Body of pancreas (tissue), 4 donors: ENCODE measurements around the gene SUCO.

Source experiments
- POLR2A ChIP-seq, 3 donors: fragments of 450-650 bp; IDR thresholded peaks; one replicate each; pipeline ENCODE4 v1.6.1; 2016; ENCODE audit warnings: antibody characterized with exemption in 3 of 3, mild to moderate bottlenecking in 2 of 3
- TF ChIP-seq, protein P1 (sequence below), 7 experiments: fragments of 450-650 bp in 4 of 7; fragments of 200-600 bp in 3 of 7; sonication (generic) in 3 of 7; IDR thresholded peaks; one replicate each; pipeline ENCODE4 v1.5.1; 2016 to 2019; ENCODE audit warnings: antibody characterized with exemption in 7 of 7

DNA sequence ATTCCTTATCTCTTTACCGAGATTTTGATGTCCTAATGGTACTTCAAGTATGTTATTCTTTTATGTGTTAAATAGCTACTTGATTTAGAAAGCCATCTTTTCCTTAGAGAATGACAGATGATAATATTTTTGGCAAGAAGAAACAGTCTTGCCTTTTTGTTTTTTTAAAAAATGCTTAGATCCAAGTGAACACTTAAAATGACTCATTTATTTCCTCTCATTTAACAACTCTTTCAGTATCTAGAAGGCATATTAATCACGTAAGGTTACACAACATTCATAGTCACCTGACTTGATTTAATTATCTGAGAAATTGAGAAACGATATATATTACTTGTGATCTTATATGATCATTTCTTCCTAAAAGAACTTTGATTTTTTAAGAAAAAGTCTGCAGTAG is 52.4 kb downstream of the SUCO start:
- TF ChIP-seq, protein P1, sequence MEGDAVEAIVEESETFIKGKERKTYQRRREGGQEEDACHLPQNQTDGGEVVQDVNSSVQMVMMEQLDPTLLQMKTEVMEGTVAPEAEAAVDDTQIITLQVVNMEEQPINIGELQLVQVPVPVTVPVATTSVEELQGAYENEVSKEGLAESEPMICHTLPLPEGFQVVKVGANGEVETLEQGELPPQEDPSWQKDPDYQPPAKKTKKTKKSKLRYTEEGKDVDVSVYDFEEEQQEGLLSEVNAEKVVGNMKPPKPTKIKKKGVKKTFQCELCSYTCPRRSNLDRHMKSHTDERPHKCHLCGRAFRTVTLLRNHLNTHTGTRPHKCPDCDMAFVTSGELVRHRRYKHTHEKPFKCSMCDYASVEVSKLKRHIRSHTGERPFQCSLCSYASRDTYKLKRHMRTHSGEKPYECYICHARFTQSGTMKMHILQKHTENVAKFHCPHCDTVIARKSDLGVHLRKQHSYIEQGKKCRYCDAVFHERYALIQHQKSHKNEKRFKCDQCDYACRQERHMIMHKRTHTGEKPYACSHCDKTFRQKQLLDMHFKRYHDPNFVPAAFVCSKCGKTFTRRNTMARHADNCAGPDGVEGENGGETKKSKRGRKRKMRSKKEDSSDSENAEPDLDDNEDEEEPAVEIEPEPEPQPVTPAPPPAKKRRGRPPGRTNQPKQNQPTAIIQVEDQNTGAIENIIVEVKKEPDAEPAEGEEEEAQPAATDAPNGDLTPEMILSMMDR (IDR thresholded peaks at IDR 0.05): no peak
- no peak for TF ChIP-seq POLR2A (IDR thresholded peaks at IDR 0.05)
